NCI-H82 treated with DMSO at 0.1 percent for 48 hours (cell line): ENCODE data around the gene MEGF8.

Experiments
- DNase-seq: peaks from one replicate; lab custom pipeline; 2025; ENCODE audit not compliant: unreplicated experiment; lab: John Stamatoyannopoulos, UW

The MEGF8 gene

DNA sequence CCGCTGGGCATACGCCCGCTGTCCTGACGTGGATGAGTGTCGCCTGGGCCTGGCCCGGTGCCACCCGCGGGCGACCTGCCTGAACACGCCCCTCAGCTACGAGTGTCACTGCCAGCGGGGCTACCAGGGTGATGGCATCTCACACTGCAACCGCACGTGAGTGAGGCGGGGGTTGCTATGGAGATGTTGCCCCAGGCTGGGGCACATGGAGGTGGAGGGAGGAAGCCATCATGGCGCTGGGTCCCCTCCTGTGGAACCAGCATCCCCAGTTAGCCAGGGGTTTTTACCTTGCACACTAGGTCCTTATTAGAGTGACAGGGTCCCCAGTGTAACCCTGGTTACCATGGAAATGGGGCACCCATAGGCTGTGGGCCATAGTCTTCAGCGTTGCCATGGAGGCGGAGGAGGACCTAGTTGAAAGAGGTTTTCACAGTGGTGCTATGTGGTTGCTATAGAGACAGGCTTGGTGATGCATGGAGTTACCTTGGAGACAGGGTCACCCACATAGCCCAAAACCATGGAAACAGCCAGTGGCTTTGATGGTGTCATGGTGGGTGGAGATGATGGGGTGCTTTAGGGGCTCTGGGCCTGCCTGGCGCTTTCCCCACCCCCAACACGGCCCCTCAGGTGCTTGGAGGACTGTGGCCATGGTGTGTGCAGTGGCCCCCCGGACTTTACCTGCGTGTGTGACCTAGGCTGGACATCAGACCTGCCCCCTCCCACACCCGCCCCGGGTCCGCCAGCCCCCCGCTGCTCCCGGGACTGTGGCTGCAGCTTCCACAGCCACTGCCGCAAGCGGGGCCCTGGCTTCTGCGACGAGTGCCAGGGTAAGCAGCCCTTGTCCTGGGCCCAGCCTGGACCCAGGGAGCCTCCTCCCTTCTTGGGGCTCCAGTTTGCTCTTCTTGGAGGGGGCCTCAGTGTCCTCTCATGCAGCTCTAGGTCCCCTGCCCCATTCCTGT lies 27.1 kb downstream of the MEGF8 start:
- no peak for DNase-seq

DNA sequence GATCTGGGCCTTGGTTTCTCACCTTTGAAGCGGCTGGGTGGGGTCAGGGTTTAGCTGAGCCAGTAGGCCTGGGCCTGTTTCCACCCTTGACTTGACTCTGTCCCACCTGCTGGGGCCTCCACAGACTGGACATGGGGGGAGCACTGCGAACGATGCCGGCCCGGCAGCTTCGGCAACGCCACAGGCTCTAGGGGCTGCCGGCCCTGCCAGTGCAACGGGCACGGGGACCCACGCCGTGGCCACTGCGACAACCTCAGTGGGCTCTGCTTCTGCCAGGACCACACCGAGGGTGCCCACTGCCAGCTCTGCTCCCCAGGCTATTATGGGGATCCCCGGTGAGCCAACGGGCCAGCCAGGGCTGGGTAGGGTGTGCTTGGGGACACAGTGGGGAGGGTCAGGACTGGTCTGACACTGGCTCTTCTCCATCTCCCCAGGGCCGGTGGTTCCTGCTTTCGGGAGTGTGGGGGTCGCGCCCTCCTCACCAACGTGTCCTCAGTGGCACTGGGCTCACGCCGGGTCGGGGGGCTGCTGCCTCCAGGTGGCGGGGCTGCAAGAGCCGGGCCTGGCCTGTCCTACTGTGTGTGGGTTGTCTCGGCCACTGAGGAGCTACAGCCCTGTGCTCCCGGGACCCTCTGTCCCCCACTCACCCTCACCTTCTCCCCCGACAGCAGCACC lies 28.0 kb downstream of the MEGF8 start:
- no peak for DNase-seq

DNA sequence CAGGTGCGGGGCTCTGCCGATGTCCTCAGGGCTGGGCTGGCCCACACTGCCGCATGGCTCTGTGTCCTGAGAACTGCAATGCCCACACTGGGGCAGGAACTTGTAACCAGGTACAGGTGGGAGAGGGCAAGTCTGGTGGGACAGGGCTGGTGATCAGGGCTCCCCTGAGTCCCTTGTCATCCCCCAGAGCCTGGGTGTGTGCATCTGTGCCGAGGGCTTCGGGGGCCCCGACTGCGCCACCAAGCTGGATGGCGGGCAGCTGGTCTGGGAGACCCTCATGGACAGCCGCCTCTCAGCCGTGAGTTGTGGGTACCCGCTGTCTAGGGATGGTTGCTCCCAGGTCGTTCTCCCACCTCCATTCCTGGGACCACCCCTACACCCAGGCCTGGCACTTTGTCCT lies 30.5 kb downstream of the MEGF8 start:
- no peak for DNase-seq

DNA sequence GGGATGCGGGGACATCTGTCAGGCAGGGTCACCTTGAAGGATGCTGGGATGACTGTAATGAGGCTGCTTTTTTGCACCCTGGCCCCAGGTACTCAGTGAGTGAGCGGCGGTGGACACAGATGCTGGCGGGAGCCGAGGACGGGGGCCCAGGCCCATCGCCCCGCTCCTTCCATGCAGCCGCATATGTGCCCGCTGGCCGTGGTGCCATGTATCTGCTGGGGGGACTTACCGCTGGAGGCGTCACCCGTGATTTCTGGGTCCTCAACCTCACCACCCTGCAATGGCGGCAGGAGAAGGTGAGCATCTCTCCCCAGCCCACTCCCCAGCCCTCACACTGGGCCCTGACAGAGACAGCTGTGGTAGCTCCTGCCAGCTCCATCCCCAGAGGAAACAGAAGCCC lies 31.3 kb downstream of the MEGF8 start:
- DNase-seq = no peak

DNA sequence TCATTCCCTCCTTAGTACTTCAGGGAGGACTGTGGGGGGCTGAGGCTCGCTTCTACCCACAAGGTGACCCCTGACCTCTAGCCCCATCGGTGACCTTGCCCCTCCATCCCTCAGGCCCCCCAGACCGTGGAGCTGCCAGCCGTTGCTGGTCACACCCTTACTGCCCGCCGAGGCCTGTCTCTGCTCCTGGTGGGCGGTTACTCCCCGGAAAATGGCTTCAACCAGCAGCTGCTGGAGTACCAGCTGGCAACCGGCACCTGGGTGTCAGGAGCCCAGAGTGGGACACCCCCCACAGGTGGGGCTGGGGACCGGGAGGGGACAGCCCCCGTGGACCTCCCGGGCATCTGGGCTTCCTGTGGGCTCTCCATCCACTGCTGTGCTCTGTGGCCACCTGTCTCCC lies 31.9 kb downstream of the MEGF8 start:
- no peak for DNase-seq

DNA sequence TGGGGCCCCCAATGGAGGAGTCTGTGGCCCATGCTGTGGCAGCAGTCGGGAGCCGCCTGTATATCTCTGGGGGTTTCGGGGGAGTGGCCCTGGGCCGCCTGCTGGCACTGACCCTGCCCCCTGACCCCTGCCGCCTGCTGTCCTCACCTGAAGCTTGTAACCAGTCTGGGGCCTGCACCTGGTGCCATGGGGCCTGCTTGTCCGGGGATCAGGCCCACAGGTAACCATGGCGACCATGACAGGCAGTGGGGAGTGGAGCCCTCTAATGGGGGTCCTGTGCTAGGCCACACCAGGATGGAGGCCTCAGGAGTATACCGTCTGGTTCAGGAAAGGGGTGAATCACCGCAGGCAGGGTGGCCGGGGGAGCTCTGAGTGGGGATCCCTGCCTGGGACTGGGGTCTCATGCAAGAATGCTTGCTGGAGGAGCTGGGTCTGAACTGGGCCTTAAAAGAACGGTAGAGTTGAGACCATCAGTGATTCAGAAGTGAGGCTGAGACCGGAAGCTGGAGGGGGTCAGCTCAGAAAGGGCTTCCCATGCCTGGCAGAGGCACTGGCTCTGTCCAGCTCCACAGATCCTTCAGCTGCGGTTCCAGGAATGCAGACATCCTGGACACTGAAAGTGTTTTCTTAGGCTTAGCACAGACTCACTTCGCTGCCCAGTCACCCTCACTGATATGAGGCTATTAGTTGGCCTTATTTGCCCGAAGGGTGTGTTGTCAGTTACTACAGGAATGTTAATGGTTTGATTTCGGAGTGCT lies 35.5 kb downstream of the MEGF8 start:
- no peak for DNase-seq

DNA sequence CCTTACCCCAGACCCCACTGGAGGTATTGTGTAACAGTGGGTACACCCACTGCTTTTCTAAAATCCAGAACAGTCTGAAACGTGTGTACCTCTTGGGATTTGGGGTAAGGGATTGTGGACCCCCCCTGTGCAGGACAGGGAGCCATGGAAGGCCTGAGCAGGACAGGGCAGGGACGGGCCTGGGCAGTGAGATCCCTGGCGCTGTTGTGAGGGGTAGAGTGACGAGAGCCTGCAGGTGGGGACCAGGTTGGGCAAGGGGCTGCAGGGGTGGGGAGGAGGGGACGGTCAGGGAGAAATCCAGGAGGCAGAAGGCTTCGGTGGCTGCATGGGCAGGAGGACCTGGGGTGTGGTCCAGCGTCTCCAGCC lies 36.1 kb downstream of the MEGF8 start:
- no peak for DNase-seq

DNA sequence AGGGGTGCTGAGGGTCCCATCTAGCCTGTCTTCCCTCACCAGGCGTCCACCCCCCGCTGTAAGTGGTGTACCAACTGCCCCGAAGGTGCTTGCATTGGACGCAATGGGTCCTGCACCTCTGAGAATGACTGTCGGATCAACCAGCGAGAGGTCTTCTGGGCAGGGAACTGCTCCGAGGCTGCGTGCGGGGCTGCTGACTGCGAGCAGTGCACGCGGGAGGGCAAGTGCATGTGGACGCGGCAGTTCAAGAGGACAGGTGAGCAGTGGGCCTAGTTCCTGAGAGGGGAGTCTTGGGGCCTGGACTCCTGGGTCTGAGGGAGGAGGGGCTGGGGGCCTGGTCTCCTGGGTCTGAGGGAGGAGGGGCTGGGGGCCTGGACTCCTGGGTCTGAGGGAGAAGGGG lies 36.9 kb downstream of the MEGF8 start:
- no peak for DNase-seq

DNA sequence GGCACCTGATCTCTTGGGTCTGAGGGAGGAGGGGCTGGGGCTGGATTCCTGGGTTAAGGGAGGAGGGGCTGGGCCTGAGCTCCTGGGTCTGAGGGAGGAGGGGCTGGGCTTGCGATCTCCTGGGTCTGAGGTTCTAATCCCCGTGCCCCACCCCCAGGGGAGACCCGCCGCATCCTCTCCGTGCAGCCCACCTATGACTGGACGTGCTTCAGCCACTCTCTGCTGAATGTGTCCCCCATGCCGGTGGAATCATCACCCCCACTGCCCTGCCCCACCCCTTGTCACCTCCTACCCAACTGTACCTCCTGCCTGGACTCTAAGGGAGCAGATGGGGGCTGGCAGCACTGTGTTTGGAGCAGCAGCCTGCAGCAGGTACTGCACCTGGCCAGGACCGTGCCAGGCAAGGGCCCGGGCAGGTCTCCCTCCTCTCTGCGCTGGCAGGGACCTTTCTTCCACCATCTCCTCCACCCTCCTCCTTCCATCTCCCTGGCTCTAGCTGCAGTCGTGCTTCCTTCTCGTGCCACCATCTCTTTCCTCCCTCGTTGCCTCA lies 37.5 kb downstream of the MEGF8 start:
- DNase-seq = no peak

DNA sequence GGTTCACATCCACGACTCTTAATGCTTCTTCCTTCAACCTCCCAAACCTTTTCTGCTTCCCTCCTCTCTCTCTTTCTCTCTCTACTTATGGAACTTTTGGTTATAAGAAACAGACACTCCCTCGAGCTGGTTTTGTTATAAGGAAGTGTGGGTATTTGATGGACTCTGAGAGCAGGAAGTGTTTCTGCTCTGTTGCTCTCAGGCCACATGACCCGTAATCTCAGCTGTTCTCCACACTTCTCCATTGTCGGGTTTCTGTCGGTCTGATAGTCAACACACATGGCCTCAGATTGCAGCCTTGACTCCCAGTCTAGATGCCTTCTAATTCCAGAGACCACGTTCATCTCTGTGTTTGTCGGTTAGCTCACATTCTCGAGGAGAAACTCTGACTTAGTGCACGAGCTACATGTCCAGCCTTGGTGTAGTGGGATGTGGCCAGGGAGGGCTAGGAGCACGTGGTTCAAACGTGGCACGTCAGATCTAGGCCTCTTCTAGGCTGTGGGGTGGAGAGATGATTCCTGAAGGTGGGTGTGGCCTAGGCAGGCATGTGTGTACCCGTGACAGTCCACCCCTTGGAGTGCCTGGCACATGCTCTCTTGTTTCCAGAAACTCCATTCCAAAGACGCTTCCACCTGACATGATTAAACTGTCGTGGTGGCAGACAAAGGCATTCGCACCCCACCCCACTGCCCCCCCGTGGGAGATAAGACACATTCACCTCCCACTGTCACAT lies 38.3 kb downstream of the MEGF8 start:
- no peak for DNase-seq

DNA sequence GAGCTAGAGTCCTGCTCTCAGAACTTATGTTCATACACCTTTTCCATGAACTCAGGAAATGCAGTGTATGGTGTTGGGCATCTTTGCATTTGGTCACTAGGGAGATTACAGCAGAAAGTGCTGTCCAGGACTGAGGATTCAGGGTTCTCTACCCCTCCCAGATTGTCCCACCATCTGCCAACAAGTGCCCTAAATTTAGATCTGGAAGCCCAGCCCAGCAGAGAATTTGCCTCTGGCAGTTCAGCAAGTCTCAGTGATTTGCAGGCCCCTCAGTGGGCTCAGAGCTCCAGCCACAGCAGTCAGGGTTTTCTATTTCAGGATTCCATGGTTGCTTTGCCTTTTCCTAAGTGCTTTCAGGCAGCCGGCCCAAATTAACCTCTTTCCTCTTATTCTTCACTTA lies 41.2 kb downstream of the MEGF8 start:
- no peak for DNase-seq

DNA sequence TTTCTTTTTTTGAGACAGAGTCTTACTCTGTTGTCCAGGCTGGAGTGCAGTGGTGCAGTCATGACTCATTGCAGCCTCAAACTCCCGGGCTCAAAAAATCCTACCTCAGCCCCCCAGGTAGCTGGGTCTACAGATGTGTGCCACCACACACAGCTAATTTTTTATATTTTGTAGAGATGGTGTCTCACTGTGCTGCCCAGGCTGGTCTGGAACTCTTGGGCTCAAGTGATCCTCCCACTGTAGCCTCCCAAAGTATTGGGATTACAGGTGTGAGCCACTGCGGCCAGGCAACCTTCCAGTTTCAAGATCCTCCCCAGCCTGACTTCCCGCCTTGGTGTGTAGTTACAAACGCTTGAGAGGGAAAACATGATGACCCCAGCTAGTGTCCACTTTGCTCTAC lies 42.5 kb downstream of the MEGF8 start:
- DNase-seq = no peak

DNA sequence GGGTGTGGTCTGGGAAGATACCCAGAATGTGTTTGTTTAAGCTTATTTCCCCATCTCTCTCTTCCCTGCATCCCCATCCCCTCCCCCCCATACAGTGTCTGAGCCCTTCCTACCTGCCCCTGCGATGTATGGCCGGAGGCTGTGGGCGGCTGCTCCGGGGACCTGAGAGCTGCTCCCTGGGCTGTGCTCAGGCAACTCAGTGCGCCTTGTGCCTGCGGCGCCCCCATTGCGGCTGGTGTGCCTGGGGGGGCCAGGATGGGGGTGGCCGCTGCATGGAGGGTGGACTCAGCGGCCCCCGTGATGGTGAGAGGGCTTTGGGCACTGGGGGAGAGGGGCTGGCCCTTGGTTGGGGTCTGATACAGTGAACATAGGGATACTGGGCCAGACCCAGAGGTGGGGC lies 42.9 kb downstream of the MEGF8 start:
- no peak for DNase-seq

DNA sequence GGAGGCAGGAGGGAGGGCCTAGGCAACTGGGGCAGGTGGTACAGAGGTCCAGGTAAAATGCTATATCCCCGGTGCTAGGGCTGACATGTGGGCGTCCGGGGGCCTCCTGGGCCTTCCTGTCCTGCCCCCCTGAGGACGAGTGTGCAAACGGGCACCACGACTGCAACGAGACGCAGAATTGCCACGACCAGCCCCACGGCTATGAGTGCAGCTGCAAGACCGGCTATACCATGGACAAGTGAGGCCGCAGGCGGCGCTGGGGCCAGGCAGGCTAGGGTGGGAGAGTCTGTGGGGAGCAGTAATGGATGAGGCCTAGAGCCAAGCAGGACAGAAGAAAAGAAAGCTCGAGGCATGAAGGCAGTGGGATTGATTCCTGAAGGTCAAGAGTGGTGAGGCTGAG lies 43.3 kb downstream of the MEGF8 start:
- DNase-seq = no peak

DNA sequence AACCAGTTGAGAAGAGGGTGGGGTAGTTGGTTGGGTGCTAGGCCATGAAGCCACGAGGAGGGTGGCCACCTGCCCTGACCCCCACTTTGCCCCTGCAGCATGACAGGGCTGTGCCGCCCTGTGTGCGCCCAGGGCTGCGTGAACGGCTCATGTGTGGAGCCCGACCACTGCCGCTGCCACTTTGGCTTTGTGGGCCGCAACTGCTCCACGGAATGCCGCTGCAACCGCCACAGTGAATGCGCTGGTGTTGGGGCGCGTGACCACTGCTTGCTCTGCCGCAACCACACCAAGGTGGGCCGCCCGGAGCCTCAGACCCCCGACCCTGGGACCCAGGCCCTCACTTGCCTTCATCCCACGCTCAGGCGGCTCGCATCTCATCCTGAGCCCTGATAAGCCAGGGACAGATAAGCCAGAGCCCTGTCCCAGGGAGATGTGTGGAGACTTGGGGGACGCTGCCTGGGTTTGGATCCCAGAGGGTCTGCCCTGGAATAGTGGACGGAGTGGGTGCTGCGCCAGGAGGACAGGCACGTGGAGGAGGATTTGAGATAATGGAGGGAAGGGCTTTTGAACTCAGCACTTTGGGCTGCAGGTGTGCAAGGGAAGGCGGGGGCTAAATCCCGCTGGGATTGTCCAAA lies 44.1 kb downstream of the MEGF8 start:
- no peak for DNase-seq

DNA sequence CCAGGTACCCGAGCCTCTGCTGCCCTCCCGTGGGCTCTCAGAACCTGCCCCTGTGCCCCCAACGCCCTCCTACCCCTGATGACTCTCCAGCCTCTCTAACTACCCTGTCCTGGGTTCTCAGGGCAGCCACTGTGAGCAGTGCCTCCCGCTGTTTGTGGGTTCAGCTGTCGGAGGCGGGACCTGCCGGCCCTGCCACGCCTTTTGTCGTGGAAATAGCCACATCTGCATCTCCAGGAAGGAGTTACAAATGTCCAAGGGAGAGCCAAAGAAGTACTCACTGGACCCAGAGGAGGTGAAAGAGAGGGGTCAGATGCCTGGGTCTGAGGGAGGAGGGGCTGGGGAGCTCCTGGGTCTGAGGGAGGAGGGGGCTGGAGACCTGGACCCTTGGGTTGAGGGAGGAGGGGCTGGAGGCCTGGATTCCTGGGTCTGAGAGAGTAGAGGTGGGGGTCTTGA lies 44.7 kb downstream of the MEGF8 start:
- no peak for DNase-seq

DNA sequence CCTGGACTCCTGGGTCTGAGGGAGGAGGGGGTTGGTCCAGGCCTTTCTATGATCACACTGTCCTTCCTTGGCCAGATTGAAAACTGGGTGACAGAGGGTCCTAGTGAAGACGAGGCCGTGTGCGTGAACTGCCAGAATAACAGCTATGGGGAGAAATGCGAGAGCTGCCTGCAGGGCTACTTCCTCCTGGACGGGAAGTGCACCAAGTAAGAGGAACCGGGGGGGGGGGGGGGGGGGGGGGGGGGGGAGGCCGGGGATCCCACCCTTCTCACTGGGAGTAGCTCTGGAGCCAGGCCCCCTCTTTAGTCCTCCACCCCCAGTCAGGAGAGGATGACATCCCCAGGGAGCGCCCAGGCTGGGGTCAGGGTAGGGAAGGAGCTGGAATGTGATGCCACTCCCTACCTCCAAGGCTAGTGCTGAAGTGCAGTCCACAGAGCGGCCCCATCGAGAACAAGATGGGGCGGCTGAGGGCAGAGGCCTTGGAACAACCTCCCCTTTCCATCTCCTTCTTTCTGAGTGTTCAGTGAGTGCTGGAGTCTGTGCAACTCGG lies 45.3 kb downstream of the MEGF8 start:
- no peak for DNase-seq

DNA sequence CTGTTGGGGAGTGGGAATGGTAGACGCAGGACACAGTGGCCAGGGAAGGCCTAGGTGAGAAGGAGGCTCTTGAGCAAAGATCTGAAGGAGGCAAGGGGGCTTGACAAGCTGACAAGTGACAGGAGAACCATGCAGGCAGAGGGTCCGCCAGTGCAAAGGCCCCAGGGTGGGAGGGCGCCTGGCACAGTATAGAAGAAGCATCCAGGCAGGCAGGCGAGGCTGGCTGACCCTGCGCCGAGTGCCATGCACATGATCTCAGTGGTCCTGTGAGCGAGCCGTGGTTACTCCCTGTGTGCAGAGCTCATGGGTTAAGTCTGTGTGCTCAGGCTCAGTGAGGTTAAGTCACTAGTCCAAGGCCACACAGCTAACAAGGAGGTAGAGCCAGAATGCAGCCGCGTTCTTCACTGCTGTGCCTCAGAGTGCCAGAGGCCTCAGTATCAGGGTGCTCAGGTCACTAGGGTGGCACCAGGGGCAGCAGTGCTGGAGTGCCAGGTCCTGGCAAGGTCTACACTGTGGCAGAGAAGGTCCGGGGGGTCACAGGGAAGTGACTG lies 49.5 kb downstream of the MEGF8 start:
- DNase-seq = no peak

DNA sequence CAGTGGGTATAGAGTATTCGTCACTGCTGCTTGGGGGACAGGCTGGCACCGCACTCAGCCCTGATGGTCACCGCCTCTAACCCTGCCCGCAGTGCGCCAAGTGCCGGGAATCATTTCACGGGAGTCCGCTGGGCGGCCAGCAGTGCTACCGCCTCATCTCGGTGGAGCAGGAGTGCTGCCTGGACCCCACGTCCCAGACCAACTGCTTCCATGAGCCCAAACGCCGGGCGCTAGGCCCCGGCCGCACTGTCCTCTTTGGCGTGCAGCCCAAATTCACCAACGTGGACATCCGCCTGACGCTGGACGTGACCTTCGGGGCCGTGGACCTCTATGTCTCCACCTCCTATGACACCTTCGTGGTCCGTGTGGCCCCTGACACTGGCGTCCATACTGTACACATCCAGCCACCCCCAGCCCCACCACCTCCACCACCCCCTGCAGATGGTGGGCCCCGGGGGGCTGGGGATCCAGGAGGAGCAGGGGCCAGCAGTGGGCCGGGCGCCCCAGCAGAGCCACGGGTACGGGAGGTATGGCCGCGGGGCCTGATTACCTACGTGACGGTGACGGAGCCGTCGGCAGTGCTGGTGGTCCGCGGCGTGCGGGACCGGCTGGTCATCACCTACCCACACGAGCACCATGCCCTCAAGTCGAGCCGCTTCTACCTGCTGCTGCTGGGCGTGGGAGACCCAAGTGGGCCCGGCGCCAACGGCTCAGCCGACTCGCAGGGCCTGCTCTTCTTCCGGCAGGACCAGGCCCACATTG lies 50.2 kb downstream of the MEGF8 start:
- DNase-seq = no peak
